HG03196 (cell line): ENCODE measurements around the gene TEX2.
"Not testable (repeated sequence)": the region's sequence is repeated elsewhere in the genome, so short reads cannot be mapped to it uniquely, and the experiment has no call there.

Experiments used
- ATAC-seq: cut with Tn5 transposase; IDR thresholded peaks from one replicate; pipeline ENCODE4 v1.9.1; 2021; ENCODE audit not compliant: unreplicated experiment

TEX2 gene

DNA sequence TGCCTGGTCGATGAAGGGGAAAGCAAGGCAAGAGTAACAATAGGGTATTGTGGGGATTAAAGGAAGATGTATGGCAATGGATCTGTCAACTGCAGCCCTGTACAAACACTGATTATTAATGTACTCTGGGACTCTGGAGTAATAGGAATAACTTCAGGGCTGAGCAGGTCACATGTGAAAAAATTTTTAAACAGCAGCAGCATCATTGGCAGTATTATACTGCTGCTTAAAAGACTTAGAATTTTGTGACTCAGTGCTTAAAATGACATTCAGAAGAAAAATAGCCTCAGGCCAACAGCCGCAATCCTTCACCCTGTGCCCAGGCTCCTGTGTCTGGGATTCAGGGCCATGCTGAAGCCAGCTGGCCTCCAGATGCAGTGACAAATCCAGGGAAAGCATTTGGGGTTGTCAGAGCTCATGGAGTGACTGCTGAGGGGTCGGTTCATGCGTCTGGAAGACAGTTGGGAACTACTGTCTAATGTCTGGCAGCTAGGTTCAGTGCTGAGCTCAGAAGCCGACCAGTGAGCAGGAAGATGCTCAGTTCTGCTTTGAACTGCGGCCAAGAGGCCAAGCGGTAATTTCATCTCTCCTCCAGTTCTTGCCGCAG, 22.2 kb downstream of the TEX2 start:
- ATAC-seq = no peak

- no peak for ATAC-seq
Observed at GRCh38 chr17:64240261-64240740, 22.8 kb downstream of the TEX2 start.

GRCh38 chr17:64238449-64238848, 24.6 kb downstream of the TEX2 start:
- ATAC-seq = not testable (repeated sequence)

DNA sequence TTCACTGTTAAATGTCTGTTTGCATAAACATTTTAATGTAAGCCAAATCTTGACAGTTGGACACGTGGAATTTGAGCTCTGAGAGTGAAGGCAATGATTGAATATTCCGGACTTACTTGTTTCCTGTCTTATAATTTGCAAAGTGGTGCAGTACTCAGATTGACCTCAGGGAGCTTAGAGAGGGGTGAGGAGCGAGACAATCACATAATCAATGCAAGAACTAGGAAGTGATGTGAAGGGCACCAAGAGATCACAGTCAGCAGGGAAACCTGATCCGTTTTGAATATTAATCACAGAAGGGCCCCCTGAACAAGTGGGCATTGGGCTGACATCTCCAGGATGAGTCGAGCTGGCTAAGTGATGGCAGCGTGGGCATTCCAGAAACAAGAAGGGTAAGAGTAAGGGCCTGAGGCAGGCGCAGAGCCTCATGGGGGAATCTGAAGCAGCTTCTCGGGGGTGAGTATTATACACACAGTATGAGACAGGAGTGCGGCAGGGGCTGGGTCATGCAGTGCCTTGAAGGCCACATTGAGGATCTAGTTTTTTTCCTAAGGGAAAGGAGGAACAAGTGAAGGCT, 26.1 kb downstream of the TEX2 start:
- no peak for ATAC-seq

GRCh38 chr17:64234961-64235360, 28.1 kb downstream of the TEX2 start:
- no peak for ATAC-seq

DNA sequence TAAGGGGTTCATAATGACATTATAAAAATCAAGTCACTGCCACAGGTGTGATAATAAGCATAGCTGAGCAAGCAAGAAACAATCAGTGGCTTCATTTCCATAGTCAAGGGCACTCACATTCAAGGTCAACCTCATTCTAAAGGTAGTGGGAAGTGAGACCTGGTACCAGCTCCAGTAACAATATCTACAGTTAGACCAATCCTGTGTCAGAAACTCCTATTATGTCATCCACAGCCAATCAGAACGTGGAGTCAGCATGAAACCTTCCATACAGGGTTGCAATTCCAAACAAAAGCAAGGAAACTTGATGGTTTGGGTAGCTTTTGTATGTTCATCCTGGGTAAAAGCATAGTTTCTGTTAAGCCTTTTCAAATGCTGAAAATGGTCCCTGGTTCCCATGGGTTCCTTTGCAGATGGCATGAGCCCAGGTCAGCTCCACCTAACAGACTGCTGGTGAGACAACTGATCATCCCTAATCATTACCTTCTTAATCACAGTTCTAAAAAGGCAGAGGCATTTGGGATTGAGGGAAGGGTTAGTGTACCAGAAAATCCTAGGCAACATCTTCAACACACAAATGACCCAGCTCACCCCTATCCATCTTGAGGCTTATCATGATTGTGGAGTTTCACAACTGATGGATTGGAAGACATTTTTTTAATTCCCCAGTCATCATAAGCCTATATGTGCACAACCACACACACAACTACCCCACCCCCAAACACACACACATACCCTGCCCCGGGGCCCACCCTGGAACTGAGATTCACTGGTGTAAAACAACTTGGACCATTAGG, 30.4 kb downstream of the TEX2 start:
- no peak for ATAC-seq

DNA sequence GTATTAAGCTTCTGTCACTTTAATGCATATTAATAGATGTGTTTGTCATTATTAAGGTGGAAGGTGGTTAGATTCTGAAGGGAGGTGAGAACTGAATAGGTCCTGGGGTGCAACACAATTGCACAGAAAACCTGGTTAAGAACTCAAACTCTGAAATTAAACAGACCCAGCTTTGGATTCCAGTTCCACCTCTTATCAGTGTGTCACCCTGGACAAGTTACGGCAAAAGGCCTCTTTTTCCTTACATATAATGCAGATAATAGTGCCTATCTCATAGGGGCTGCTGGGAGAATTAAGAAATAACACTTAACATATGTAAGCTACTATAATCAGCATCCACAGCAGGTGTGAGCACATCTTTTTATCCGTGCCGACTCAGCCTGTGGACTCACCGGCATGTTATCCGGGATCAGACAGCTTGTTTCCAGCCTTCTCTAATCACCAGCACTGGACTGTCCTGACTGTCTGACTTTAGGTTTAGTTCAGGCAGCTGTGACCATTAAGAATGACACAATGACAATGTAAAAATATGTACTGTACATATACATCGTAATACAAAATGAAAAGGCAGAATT, 31.4 kb downstream of the TEX2 start:
- ATAC-seq = no peak

- no peak for ATAC-seq
Observed at GRCh38 chr17:64230791-64231408, 32.2 kb downstream of the TEX2 start.

- no peak for ATAC-seq
Observed at GRCh38 chr17:64229815-64230728, 33.0 kb downstream of the TEX2 start.

DNA sequence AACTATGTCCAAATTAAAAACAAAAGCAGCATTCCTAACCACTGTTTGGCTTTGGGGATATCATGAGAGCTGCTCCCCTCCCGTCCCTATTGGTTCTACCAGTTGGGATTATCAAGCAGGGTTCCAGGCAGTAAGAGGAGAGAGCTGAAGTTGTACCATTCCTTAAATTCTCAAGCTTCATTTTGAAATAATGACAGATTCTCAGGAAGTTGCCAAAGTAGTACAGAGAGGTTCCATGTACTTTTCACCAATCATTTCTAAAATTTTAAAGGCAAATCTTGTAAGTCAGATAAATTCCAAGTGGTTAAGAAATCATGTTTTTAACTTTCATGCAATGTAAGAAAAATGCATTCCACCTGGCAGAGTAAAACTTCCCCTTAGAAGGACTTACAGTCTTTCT, 36.9 kb downstream of the TEX2 start:
- no peak for ATAC-seq

GRCh38 chr17:64225410-64225809, 37.6 kb downstream of the TEX2 start:
- no peak for ATAC-seq

- ATAC-seq = no peak
Observed at GRCh38 chr17:64223931-64224629, 39.0 kb downstream of the TEX2 start.

DNA sequence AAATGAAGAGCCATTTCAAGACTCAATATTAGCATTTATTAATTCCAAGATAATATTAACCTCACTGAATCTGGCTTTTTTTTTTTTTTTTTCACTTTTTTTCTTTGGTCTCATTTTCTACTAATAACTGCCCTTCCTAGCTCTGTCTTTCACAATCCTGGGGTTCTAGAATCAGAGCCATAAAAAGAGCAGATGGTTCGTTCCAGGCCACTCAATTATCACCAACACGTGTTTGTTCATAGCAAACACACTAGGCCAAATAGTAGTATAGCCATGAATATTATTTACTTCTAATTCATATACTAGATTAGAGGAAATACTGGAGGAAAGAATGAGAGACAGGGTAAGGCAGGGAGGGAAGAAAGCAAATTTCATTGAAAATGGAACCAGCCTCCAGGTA, 39.8 kb downstream of the TEX2 start:
- no peak for ATAC-seq

DNA sequence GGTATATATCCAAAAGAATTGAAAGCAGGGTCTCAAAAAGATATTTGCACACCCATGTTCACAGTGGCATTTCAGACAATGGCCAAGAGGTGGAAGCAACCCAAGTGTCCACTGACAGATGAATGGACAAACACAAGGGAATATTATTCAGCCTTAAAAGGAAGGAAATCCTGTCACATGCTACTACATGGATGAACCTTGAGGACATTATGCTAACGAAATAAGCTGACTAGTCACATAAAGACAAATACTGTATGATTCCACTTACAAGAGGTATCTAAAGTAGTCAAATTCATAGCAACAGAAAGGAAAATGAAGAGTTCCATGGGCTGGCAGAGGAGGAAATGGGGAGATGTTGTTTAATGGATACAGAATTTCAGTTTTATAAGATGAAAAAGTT, 41.4 kb downstream of the TEX2 start:
- ATAC-seq = no peak

DNA sequence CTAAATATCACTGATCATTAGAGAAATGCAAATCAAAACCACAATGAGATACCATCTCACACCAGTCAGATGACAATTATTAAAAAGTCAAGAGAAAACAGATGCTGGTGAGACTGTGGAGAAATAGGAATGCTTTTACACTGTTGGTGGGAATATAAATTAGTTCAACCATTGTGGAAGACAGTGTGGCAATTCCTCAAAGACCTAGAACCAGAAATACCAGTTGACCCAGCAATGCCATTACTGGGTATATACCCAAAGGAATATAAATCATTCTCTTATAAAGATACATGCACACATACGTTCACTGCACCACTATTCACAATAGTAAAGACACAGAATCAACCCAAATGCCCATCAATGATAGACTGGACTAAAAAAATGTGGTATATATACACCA, 42.5 kb downstream of the TEX2 start:
- ATAC-seq = not testable (repeated sequence)

- no peak for ATAC-seq
Observed at GRCh38 chr17:64219571-64219970, 43.5 kb downstream of the TEX2 start.

GRCh38 chr17:64218066-64218465, 45.0 kb downstream of the TEX2 start:
- peak; percentile 57 for ATAC-seq

GRCh38 chr17:64217249-64217691, 45.8 kb downstream of the TEX2 start:
- no peak for ATAC-seq

DNA sequence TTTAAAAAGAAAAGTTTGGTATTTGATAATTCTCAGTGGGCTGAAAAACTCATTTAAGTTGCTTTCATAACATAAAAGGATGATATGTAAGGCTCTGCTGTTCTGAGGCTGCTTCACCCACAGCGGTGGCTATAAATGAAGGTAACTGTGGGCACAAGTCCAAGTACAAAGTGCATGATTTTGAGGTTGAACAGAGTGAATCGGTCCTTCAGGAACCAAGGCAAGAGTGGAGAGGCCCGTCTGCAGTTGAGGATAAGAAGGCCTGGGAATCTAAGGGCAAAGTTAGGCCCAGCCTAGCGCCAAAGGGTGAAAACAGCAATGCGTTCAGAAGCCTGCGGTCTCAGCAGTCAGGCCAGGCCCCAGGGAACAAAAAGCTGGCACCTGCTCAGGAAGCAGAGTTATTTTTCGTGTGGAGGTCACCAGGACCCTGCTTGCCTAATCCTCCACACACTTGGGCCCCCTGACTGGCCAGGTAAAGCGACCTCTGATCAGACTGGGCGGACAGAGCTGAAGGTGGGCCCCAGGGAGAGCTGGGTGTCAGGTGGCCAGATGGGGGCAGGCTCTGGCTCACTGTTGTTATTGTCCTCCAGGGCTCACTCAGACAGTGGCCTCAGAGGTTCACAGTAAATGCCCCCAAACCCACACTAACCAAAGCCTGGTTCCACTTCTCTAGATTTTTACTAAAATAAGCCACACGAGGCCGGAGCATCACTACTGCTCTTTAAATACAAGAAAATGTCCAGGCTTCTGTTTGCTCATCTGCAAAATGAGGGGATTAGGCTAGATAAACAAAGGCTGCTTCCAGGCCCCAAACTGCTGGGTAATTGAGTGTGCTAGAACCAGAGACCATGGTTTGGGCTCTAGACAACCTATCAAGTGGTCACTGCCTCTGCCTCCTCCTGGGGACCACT, 46.5 kb downstream of the TEX2 start:
- ATAC-seq = peak; percentile 60
